Pancreas (tissue), 10 donors: Measurements from ENCODE around the gene S100G. TPM values are rescaled to one million over a fixed set of nuclear protein-coding genes. Genes with fewer than 3 reads are reported as not detected.

Source experiments
- ATAC-seq, 4 donors: fragments of 200-7000 bp; cut with Tn5 transposase; one replicate each; pipeline versions ENCODE4 v1.8.0 to v1.9.1; 2020; ENCODE audit warnings: mild to moderate bottlenecking in 4 of 4, moderate library complexity in 4 of 4
- DNase-seq, 6 donors: peaks; one replicate each; pipeline ENCODE4 v3.0.0-alpha.2; 2020
- FAIRE-seq: peaks from 2 replicates; lab custom pipeline; 2012; peaks lifted over from hg19 to GRCh38; lab: Jason Lieb, UNC
- H3K27ac ChIP-seq, 4 donors: fragments of 200-600 bp; sonication (generic); 1 replicate in 3 of 4; 2 replicates in 1 of 4; pipeline versions ENCODE4 v1.5.0 to v1.8.0; 2020
- H3K27me3 ChIP-seq, 4 donors: fragments of 200-600 bp; one replicate each; pipeline ENCODE4 v1.8.0; 2021
- H3K36me3 ChIP-seq, 3 donors: fragments of 200-600 bp; sonication (generic) in 1 of 3; one replicate each; pipeline versions ENCODE4 v1.5.0 to v1.8.0; 2020 to 2021
- H3K4me1 ChIP-seq, 3 donors: fragments of 200-600 bp; one replicate each; pipeline ENCODE4 v1.8.0; 2021
- H3K4me3 ChIP-seq, 4 donors: fragments of 200-600 bp; sonication (generic) in 2 of 4; one replicate each; pipeline versions ENCODE4 v1.5.0 to v1.8.0; 2020 to 2021
- H3K9me3 ChIP-seq, 4 donors: fragments of 200-600 bp; one replicate each; pipeline ENCODE4 v1.8.0; 2021
- CTCF ChIP-seq, 4 donors: fragments of 200-600 bp; sonication (generic) in 3 of 4; IDR thresholded peaks; one replicate each; pipeline versions ENCODE4 v1.5.0 to v1.8.0; 2021; ENCODE audit warnings: antibody characterized with exemption in 4 of 4
- WGBS, 2 donors: extraction: QIAGEN DNeasy Blood & Tissue Kit; methylation state at CpG; one replicate each; pipeline ENCODE4 v1.1.7; 2013; 5-methylcytosine and 5-hydroxymethylcytosine counted together
- intact Hi-C, 3 donors: fragments of 100-400 bp; cut with DNase I; formaldehyde crosslinking; loops; one replicate each; pipeline versions ENCODE4 v1.11.1 to v1.14.2; 2022
- polyA plus RNA-seq, 2 donors: library from polyadenylated mRNA; stranded (reverse); fragments of 200-250 nt; gene quantifications; one replicate each; pipeline ENCODE4 v1.2.3, GENCODE V29; 2013
- total RNA-seq, 6 donors: library from RNA; stranded (reverse); fragmentation: NEBNext Ultra II Directional in 4 of 6; extraction: Animal tissue kit (Norgen Biotek cat#: 25700) in 4 of 6; gene quantifications; one replicate each; pipeline versions ENCODE4 v1.2.1 to v1.2.4, GENCODE V29; 2021 to 2023
- donor health status: healthy with polysubstance abuse.
- donor health status: DM: no; HTN: no; CAD: no; lungs with moderate emphysema.
- donor health status: DM: no; HTN: no; CAD: no.
- donor health status: control.
- donor health status: control.
- donor health status: Bipolar disorder and iron deficiency.
- donor health status: DM: yes; HTN: yes; CAD: no.
- donor health status: DM: no; HTN: no; CAD: no.
- donor health status: DM: no; HTN: no; CAD: no.
- donor health status: DM: yes; HTN: yes; CAD: no.

The S100G gene
- total and polyA plus RNA-seq, 8 donors = not detected

- FAIRE-seq (no peak), DNase-seq (no peak), ATAC-seq (no peak)
- Histone ChIP-seq H3K4me3 (no peak overlapping the region), H3K36me3 (no peaks in the 10 kb centered on the region), H3K27me3 (no peaks in the 10 kb centered on the region), H3K9me3 (no peaks in the 10 kb centered on the region), H3K27ac (no peak overlapping the region), H3K4me1 (no peaks in the 10 kb centered on the region)
- TF ChIP-seq CTCF (IDR thresholded peaks at IDR 0.05) = no peak
- intact Hi-C loops = no loop called here
- 61 to 83% methylated on average over 4 of the region's 4 CpGs for WGBS, 2 donors
Measured at GRCh38 chrX:16640823-16641222, 9.1 kb upstream of the S100G start.

- FAIRE-seq = no peak
- Histone ChIP-seq H3K4me1 (no peaks in the 10 kb centered on the region), H3K27ac (no peak overlapping the region), H3K9me3 (no peaks in the 10 kb centered on the region), H3K27me3 (no peaks in the 10 kb centered on the region), H3K36me3 (no peaks in the 10 kb centered on the region), H3K4me3 (no peak overlapping the region)
- ATAC-seq = no peak
- WGBS, 2 donors = 82 to 91% methylated on average over 5 of the region's 5 CpGs
- DNase-seq = no peak
- intact Hi-C loops = no loop called here
- no peak for TF ChIP-seq CTCF (IDR thresholded peaks at IDR 0.05)
Measured at GRCh38 chrX:16643176-16643575, 6.8 kb upstream of the S100G start.

- 57 to 64% methylated on average over 4 of the region's 4 CpGs for WGBS, 2 donors
- no peak for FAIRE-seq
Measured at GRCh38 chrX:16646366-16647138, 3.4 kb upstream of the S100G start.

GRCh38 chrX:16651391-16652024 lies 1.6 kb downstream of the S100G start:
- H3K27me3 ChIP-seq = no peaks in the 10 kb centered on the region
- no peaks in the 10 kb centered on the region for H3K9me3 ChIP-seq
- no peak overlapping the region for H3K27ac ChIP-seq
- DNase-seq (no peak), ATAC-seq (no peak), FAIRE-seq (no peak)
- H3K4me3 ChIP-seq = no peak overlapping the region
- H3K36me3 ChIP-seq = no peaks in the 10 kb centered on the region
- no peaks in the 10 kb centered on the region for H3K4me1 ChIP-seq
- no peak for TF ChIP-seq CTCF (IDR thresholded peaks at IDR 0.05)
- 87 to 95% methylated on average over 4 of the region's 4 CpGs for WGBS, 2 donors
- intact Hi-C loops = no loop called here

More at GRCh38 chrX:16646366-16647138, 3.4 kb upstream of the S100G start:
- no peak overlapping the region for H3K27ac ChIP-seq
- intact Hi-C loops = no loop called here
- ATAC-seq (no peak), DNase-seq (no peak)
- H3K4me1 ChIP-seq = no peaks in the 10 kb centered on the region
- H3K36me3 ChIP-seq = no peaks in the 10 kb centered on the region
- no peak for TF ChIP-seq CTCF (IDR thresholded peaks at IDR 0.05)
- H3K27me3 ChIP-seq = no peaks in the 10 kb centered on the region
- H3K9me3 ChIP-seq = no peaks in the 10 kb centered on the region
- no peak overlapping the region for H3K4me3 ChIP-seq

GRCh38 chrX:16653424-16653823 lies 3.5 kb downstream of the S100G start:
- intact Hi-C loops = no loop called here
- no peak for DNase-seq
- H3K27ac ChIP-seq = no peak overlapping the region
- H3K9me3 ChIP-seq = no peaks in the 10 kb centered on the region
- H3K36me3 ChIP-seq = no peaks in the 10 kb centered on the region
- WGBS, 2 donors = 75 to 83% methylated on average over 7 of the region's 7 CpGs
- no peak for FAIRE-seq
- ATAC-seq = no peak
- H3K4me1 ChIP-seq = no peaks in the 10 kb centered on the region
- no peak overlapping the region for H3K4me3 ChIP-seq
- H3K27me3 ChIP-seq = no peaks in the 10 kb centered on the region
- no peak for TF ChIP-seq CTCF (IDR thresholded peaks at IDR 0.05)
